ENCODE data around the gene WNT7B.

Gene WNT7B

GRCh38 chr22:45905924-45906865 lies 70.8 kb downstream of the WNT7B start:
- DNase-seq: no peak

- no peak for DNase-seq
Observed at GRCh38 chr22:45905326-45905923, 71.5 kb downstream of the WNT7B start.

DNA sequence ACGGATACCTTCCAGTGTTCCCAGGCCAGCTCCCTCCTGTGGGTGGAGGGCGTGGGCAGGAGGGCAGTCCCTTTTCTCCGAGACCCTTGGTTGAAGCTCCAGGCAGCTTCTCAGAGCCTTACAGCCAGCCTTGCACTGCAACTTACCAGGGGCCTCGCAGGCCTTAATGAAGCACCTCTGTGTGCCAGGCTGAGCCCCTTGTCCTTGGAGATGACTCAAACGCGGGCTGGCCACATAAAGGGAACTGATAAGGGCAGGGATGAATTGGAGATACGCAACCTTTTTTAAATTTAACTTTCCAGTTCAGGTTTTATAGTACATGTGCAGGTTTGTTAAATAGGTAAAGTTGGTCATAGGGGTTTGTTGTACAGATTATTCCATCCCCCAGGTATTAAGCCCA lies 72.7 kb downstream of the WNT7B start:
- DNase-seq: no peak

DNA sequence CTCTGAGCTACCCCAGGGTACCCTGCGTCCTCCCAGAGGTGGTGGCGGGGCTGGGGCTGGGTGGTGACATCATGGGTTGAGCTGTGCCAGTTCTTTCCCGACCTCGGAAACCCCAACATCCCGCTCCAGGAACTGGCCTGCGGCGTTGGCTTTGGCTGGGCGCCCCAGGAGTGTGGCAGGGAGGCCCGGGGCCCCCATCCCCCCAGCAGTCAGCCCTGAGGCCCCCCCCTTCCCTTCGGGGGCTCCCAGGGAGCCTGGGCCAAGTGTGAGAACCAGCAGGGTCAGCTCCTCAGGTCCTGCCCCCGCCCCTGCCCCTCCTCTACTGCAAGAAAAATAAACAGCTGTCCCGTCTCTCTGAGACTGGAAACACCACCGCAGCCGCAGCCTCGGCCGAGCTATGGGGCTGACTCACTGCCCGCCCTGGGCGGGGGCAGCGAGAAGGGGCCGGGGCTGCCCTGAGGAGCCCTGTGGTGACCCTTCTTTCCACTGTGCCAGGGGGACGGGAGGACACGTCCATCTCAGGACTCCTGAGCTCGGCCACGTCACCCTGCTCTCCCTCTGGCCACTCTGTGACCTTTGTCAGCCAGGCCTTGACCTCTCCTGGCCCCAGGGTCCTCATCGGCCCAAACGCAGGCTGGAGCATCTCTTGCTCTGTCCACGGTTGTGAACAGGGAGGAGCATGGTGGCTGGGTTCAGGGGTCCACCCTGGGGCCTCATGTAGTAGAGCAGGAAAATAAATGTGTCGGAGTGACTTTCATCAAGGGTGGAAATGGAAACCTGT lies 73.4 kb downstream of the WNT7B start:
- no peak for DNase-seq

GRCh38 chr22:45897736-45898135 lies 79.2 kb downstream of the WNT7B start:
- DNase-seq: no peak

GRCh38 chr22:45896964-45897538 lies 79.9 kb downstream of the WNT7B start:
- no peak for DNase-seq

DNA sequence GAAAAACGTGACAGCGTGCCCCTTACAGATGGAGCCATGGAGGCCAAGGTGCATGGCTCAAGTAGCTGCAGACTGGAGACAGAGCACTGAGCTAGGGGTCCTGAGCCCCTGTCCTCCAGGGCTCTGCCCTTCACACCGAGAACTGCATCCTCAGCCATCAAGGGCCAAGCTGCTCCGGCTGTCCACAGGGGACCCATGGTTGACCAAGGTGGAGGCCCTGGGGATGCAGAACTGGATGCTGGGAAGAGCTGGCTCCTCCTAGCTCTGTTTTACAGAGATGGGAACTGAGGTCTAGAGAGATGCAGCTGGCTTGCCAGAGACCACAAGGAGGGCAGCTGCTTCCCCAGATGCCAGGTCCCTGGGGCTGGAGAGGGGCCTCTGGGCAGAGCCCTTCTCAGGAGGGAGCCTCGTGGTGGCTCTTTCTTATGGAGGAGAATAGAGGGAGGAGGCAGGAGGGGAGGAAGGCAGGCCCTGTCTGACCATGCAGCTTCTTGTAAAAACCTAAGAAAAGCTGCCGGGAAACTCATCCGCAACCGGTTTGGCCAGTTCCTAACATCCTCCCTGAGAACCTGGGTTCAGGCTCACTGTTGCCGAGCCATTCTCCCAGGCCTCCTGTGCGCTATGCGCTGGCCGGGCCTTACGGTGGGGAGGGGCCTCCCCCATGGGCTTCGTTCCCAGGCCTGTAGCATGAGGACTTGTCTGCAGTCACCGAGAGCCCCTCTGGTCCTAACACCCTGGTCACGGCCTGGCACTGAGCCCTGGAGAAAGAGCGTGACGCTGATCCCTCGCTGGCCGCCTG lies 80.6 kb downstream of the WNT7B start:
- no peak for DNase-seq

DNA sequence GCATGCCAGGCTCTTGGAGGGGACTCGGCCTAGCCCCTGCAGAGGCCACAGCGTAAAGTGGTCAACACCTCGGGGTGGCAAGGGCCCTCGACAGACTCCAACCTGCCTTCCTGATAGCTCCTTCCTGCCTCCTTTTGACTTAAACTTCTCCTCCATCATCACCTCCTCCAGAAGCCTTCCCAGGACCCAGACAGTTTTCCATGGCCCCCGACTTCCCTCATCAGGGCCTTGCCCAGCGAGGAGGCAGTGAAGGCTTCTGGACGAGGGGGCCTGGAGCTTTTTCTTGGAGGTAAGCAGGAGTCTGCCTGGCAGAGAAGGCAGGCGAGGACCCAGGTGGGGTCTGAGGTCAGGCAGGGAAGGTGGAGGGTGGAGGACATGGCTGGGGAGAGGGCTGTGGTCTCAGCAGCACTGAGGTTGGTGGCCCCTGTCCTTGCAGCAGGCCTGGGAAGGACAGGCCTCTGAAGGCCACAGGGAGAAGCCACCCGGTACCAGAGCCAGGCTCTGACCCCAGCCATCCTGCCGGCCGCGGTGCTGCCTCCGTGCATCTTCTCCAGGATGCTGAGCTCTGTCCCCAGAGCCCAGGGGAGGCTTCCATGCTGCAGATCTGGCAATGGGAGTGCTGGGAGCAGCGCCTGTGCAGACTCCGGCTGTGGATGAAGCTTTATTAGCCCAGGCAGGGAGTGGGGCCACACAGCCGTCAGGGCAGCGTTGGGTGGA lies 81.4 kb downstream of the WNT7B start:
- DNase-seq: no peak

DNA sequence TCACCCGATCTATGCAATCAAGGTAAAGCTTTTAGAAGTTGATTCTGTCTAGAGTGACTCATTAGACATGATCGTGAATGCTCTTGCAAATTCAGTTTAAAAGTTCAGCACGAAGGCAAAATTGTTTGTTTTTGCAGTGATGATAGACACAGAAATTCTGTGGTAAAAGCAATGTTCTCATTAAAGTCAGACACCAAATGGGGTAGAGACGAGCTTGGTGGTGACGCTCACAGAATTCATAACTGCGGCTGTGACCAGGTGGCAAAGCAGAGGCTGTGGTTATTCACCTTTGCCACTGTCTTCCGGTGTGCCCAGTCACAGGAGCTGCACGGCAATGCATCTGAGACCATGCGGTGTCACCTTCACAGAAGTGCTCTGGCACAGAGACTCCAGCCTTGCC lies 83.4 kb downstream of the WNT7B start:
- DNase-seq: no peak

DNA sequence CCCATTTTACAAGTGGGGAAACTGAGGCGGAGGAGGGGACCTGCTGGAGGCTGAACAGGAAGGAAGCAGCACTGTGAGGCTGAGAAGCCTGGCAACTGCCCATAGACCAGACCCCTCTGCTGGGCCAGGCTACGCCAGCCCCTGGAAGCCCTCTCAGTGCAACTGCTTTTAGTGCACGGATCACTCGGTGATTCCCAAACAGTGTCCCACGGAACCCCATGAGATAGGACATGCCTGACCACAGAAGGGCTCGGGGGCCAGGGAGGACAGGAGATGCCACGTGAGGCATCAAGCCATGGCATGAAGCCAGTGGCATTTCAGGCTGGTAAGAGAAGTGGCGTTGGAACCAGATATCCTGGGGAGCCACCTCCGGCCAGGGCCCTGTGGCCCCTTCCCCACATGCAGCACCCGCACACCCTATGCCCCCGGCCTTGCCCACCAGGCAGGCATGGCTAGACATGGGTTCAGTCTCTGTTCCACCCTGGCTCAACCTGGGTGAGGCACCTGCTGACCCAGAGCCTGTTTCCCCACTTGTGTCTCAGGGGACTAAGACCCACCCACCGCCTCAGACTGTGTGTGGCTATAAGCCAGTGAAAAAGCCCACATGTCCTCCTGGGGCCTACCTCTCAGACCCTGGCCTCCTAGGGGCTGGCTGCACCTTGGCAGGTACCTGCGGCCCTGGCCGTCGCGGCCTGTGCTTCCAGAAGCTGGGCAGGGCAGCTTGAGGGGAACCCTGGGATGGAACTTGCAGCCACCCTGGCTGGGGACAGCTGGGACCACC lies 84.1 kb downstream of the WNT7B start:
- DNase-seq: no peak

DNA sequence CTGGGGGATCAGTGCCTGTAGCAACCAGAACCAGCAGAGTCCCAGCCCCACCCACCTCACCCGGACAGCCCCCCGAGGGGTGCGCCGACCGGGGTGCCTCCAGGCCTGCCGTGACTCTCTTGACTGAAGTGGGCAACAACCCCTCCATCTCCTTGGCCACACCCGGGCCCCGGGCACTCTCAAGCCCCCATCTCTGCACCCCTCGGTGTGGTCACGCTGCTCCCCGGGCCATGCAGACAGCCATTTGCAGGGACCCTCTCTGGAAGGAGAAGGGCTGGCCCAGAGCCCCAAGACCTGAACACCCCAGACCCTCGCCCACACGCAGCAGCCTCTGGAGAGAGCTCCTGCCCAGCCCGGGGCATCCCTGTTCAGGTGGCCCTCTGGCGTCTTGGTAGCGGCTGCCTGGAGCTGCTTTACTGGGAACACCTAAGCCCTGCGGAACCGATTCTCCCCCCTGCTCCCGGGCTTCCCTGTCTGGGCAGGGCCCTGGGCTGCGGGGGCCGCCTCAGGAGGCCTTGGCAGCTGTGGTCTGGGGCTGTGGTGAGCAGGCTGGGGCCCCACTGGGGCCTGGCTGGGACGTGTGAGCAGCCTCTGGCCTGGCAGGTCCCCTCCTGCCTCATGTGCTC lies 84.9 kb downstream of the WNT7B start:
- DNase-seq: no peak

DNA sequence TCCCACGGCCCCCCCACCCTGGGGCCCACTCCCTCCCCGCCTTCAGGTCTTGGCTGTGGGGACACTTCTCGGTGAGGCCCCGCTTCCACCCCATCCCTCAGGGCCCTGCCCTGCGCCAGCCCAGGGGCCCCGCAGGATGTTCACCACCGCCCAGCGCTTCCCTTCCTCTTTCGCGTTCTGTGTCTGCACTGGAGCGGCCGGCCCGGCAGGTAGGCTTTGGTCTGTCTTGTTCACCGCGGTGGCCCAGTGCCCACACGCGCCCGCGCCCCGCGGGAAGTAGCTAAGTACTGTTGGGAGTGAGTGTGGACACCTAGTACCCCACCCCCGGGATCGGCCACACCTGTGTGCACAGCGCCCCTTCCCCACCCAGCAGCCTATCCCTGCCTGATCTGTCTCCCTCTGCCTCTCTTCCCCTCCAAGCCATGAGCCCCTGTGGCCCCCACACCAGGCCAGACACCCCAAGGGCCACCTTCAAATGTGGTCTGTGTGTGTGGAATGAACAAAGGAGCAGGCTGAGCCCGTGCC lies 85.4 kb downstream of the WNT7B start:
- DNase-seq: no peak

GRCh38 chr22:45891021-45891421 lies 85.9 kb downstream of the WNT7B start:
- DNase-seq: no peak

- no peak for DNase-seq
Observed at GRCh38 chr22:45890351-45890635, 86.7 kb downstream of the WNT7B start.

GRCh38 chr22:45889539-45890350 lies 87.2 kb downstream of the WNT7B start:
- no peak for DNase-seq

- no peak for DNase-seq
Observed at GRCh38 chr22:45889093-45889538, 87.8 kb downstream of the WNT7B start.

GRCh38 chr22:45888221-45889092 lies 88.5 kb downstream of the WNT7B start:
- DNase-seq: no peak

Data from suppressor macrophage (primary cell).